Amygdala (tissue), 56 donors: ENCODE data around the gene CYP27B1.
A peak's percentile ranks its signal among the peaks of the same experiment; 100 is the strongest.

Source experiments
- DNase-seq, 56 donors: peaks; one replicate each; lab custom pipeline; 2025; lab: John Stamatoyannopoulos, UW

Gene CYP27B1, protein sequence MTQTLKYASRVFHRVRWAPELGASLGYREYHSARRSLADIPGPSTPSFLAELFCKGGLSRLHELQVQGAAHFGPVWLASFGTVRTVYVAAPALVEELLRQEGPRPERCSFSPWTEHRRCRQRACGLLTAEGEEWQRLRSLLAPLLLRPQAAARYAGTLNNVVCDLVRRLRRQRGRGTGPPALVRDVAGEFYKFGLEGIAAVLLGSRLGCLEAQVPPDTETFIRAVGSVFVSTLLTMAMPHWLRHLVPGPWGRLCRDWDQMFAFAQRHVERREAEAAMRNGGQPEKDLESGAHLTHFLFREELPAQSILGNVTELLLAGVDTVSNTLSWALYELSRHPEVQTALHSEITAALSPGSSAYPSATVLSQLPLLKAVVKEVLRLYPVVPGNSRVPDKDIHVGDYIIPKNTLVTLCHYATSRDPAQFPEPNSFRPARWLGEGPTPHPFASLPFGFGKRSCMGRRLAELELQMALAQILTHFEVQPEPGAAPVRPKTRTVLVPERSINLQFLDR

DNA sequence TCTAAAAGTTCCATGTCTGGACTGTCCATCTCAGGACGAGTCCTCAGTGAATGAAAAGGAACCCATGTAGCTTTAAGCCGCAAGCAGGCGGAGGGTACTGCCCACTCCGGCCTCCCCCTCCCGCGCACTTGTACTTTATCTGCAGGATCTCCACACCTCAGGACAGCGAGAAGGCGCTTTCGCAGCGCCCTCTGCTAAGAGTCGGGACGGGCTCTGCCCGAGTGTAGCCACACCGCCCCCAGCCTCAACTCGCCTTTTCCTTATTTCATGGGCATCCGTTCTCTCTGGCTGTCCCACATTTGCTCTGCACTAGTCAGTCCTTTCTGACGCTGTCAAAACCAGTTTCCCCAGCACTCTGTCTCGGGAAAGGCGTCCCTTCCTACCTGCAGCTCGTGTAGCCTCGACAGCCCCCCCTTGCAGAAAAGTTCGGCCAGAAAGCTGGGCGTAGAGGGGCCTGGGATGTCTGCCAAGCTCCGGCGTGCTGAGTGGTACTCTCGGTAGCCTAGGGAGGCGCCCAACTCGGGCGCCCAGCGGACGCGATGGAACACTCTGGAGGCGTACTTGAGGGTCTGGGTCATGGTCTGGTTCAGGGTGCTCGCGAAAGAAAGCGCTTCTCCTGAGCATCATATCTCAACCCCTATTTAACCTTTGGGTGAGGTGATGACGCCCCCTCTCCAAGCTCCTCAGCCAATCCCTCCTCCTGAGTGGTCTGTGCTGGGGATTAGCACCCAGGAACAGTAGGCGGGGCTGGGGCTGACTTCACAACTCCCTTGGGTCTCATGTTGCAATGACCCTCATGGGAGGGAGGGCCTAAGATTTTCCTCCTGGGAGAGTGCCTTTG is at the start of gene CYP27B1:
Gene CYP27B1, minus strand, starts transcription at position 615 of the 841 bp plus-strand sequence. Its CDS starts 37 bp downstream, at position 578.
- no peak for DNase-seq

DNA sequence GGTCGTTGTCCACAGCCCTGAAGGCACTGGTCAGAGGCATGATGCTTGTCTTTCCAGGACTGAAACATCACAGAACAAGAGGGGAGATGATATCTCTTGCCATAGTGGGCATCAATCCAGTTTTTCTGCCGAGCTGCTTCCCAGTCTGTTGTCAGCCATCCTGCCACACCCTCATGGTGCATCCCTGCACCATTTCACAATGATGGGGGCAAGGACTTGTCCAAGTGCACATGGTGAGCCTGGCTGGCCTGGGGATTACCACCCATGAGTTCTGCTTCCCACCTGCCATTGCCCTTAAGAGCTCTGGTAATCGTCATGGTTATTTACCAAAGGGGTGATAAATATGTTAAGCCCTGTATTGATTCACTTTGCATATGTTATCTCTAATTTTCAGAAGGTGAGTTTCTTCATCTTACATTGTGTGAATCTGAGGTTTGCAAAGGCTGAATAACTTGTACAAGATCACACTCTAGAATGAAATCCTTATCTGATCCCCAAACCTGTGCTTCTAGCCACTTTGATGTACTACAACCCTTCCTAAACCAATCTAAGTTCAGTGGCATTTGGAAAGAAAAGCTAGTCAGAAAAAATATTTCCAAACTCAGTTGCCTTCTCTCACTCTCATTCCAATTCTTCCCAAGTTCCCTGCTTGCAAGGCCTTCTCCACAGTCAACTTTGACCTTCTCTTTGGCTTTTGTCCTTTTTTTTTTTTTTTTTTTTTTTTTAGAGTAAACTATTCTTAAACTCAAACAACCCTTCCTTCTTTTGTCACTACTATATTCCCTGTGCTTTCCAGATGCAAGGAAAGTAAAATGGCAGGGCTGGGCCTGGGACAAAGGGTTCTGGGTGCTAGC is 49.4 kb upstream of the CYP27B1 start:
- no peak for DNase-seq

DNA sequence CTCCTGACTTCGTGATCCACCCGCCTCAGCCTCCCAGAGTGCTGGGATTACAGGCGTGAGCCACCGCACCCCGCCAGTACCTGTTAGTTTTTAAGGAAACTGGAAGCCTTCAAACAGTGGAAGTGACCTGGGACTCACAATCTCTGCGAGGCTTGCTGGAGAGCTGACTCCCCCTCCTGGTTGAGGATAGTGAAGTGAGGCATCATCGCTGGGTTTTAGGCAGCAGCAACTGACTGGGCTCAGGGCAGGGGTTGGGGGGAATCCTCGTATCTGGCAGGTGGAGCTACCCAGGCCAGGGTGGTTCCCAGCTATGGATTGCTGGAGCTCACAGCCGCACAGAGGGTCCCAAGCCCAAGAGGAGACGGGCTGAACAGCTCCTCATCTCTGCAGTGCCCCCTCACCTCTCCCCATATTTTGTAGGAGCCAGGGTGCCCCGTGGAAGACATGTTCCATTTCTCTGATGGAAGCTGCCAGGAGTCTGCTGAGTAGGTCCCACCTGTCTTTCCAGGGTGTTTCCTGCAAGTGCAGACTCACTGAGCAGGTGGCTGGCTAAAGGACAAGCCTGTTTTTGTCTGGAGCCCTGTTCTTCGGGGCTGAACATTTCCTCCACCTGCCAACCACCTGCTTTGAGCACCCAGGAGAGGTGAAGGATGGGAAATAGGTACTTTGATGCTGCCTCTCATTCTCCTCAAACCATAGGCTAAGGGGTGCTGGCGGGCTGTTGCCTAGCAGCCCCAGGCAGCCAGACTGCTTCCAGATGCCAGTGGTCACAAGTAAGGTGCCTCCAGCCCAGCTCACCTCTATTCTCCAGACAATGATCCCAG is 48.5 kb upstream of the CYP27B1 start:
- no peak for DNase-seq

DNA sequence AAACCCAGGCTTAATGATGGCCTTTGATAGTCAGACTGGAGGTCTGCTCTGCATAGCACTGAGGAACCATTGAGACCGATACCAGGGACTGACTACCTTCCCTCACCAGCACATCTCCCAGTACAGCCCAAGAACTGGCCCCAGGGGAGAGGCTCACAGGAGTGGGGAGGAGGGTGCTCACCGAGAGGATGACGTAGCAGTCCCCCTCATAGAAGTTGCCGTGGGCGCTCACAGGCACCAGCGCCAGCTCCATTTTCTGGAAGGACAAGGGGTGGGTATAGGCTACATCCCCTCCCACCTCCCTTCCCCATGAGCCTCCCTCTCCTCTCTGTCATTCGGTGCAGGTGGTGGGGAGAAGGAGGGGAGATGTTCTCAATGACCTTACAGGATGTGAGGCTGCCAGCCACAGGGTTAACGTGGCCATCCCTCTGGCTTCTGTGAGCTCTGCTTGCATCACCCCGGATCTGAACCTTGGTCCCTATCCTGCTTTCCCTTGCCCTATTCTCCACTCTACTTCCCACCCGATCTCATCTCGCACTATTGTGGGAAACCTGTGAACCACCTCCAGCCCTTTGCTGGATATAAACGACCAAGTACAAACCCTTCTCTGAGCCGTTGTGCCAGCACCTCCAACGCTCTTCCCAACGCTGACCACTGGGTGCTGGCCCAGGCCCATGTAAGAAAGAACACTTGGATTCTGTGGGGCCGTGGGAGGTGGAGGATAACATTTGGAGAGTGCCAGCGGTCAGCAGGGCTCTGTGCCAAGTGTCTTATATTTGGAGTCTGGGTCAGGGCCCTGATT is 47.3 kb upstream of the CYP27B1 start:
- no peak for DNase-seq

DNA sequence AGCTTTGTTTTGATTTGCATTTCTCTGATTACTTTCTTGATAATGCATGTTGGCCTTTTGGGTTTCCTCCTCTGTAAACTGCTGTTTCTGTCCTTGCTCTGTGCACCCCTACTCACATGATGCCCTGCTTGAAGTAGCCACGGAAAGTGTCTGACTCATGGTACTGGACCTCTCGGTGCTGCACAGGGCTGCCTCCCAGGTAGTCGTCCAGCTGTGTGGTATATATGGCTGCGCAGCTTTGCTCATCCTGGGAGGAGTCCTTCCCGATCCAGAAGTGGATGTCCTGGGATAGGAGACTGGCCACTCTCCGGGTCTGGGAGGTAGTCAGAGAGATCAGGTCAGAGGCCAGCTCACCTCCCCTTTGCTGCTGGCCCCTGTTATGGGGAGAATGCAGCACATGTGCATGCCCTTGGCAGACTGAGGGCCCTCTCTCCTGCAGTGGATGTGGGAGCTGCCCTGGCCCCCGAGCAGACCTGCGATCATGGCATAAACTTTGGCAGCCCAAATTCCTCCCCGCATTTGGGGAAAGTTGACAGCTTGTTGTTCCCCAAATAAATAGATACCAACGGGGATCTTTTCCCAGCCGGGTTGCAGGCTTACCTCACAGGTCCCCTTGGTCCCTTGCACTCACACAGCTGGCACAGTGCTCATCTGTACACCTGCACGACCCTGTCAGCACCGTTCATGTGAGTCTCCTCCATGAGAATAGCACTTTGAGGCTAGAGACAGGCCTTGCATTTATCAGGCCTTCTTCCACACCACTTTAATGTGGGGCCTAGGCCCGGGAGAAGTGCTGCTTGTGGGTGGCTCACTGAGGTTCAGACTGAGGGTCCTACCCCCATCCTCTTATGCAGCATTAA is 46.5 kb upstream of the CYP27B1 start:
- no peak for DNase-seq

DNA sequence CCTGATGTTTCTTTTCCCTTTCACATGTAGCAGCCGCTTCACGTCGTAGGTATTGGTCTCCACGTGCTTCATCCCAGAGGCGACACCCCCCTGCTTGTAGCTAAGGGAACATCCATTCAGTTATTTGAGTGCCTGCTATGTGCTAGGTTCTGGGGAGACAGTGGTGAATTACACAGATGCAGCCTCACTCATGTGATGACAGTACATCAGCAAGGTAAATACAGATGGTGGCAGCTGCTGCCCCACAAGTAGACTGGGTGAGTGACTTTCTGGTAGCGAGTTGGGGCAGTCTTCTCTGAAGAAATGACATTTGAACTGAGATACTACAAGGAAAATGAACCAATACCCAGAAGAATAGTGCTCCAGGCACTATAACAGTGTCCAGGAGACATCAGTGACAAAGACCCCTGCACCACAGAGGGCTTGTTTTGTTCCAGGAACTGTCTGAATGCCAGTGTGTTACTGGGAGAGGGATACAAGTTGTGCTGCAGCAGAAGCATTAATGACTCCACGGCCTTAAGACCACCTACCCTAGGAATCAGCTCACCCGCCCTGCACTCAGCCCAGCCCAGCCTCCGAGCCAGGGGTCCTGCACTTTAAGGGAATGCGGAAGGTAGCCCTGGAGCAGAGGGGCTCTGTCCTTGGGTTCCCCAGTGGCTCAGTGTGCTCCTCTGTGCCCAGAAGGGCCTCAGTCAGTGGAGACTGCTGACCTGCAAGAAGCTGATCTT is 44.3 kb upstream of the CYP27B1 start:
- DNase-seq: no peak

DNA sequence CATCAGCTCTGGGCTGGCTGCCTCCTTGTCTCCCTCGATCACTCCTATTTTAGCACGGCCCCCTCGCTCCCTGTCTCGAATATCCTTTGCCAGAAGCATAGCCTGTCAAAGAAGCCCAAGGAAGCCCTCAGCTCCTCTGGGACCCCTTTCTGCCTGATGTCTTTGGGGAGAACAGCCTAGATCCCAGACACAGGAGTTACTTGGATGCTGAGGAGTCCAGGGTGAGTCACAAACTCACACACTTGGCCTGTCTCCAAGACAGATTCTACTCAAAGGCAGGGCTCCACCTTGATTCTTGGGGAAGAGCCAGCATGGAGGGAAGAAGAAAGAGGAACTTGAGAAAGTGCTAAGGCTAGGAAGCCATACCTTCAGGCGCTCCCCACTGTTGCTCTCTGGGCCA is 43.6 kb upstream of the CYP27B1 start:
- no peak for DNase-seq

DNA sequence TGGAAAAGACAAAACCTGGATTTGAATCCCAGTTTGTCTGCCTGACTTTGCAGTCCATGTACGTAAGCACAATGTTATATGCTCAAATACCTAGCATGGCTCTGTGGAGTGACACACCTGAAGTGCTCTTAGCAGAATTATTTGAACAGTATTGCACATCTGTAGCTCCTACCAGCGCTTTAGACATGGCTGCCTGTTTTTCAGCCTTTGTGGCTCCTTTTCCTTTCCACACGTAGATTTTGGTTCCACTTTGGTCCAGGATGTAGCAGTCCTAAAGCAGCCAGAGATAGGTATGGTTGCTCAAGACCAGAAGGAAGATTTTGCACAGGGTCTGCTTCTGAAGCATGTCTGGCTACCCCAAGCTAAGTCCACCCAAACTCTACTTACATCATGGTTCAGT is 42.5 kb upstream of the CYP27B1 start:
- DNase-seq: no peak

DNA sequence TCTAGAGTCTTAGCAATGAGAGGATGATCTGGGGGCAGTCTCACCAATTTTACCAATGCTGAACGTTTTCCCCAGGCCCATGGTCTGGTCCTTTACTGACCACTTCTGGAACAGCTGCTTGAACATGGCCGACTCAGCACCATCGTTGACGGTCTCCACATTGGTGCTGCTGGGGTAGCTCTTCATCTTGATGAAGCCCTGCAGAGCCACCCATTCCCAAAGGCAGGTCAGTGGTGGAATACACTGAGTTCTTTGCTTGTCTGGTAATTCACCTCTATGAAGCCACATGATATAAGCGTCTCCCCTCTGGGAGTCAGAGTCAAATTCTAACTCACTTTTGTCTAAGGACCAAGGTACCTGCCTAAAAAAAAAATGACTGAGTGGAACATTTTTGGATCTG is 41.5 kb upstream of the CYP27B1 start:
- no peak for DNase-seq

DNA sequence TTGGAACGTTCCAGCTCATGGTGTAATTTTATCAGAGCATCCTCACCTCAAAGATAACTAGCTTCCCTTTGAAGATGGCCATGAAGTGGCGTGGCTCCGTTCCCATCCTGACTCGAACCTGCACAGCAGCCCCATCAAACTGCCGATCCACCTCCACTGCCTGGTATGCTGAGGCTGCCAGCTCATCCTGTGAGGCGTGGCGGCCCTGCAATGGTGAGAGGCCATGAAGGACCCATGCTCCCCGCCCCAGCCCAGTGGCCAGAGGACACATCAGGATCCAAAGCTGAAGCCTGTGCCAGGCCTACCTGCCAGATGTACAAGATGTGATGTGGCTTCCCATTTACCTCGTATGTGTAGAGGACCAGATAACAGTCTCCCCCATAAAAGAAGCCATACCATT is 40.4 kb upstream of the CYP27B1 start:
- no peak for DNase-seq

DNA sequence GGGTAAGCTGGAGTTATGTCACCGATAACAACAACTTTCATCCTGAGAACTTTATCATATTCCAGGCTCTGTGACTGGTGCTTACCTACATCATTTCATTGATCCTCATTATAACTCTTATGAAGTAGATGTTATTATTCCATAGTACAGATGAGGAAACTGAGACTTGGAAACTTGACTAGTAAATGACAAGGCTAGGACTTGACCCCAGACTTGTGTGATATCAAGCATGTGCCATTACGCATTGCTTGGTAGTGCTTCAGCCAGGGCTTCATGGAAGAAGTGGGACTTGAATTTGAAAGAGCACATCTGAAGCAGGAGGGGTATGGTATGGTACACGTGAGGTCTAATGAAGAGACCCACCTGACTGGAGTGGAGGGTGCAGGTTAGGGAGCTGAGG is 39.8 kb upstream of the CYP27B1 start:
- DNase-seq: no peak

DNA sequence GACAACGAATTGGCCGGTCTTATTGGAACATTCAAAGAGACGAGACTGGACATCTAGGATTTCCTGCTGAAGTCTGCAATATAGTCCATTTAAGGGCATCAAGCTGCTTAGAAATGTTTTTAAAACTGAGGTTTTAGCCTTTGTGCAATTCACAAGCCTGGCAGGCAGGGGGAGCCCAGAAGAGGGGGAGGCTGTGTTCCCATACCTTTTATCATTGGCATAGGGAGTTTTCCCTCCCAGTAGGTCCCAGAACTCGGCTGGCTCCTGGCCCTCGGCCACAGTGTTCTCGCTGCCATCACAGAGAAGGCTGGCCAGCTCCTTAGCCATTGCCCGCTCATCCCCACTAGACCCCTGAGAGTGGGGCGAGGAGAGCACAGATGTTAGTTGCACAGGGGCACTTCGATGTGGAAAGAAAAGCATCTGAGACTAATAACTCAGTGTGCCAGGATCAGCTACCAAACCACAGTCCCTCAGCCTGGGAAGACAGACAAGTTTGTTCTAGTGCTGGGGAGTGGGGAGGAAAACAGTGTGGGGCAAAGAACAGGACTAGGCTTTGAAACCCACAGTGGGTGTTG is 36.5 kb upstream of the CYP27B1 start:
- DNase-seq: peak in 12 of 56 donors; percentile 4 to 34 (median 24)

DNA sequence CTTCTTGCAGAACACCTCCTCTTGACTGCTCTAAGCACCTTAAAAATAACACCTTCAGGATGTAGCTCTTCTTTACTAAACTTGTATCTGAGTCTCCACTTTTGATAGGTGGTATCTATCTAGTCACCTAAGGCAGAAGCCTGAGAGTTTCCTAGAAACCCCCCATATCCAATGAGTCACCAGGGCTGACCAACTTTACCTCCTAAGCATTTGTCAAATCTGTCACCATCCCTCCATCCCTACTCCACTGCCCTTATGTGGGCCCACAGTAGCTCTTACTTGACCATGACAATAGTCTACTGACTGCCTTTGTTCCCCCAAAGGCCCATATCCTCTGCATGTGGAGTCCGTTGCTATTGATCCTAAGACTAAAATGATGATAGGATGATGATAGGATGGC is 35.7 kb upstream of the CYP27B1 start:
- DNase-seq: no peak

DNA sequence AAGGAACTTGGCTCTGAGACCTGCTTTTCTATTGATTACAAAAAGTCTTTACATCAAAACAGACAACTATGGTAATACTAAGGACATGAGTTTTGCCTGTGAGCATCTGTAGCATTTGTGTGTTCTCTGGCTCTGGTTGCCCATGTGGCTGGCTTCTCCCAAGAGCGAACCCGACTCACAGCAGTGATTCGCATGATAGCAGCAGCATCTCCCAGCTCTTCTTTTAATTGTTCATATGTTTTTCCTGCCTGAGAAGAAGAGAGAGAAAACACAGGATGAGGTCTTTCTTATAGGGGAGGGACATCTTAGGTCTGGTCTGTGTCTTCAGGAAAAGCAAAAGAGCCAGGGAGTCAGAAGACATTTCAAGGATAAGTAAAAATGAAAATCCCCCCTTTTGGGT is 34.1 kb upstream of the CYP27B1 start:
- DNase-seq: no peak

DNA sequence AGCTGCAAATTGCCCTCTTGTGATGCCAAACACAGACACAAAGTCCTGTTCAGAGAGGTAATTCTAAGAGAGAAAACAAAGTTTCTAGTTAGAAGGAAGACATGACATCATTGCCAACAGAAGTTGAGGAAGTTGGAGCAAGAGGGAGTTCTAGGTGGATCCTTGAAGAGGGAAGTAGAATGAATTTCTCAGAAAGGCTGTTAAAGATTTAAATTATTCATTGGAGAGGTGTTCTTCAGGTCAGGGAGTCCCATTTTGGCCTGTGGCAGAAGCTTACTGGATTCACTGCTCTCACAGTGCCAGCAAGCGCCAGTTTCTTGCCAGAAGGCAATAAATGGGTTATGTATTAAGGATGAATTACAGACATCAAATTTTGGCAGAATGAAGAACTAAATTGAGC is 31.1 kb upstream of the CYP27B1 start:
- DNase-seq: no peak

DNA sequence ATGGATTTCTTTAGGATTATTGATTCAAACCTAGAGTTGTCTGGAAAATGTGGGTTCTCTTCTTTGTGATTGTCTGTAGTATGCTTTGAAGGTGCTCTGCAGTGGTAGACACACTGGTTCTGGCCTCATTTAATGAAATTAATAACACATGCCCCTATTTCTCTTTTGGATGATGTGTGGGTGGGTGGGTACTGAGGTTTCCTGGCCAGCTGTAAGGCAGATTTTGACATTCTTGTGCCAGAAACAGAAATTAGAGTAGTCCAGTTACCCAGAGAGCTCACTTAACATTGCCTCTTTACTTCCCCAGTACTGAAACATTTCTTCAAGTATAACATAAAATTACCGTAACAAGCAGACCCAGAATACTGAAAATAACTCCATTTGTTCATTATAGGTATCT is 30.1 kb upstream of the CYP27B1 start:
- no peak for DNase-seq

DNA sequence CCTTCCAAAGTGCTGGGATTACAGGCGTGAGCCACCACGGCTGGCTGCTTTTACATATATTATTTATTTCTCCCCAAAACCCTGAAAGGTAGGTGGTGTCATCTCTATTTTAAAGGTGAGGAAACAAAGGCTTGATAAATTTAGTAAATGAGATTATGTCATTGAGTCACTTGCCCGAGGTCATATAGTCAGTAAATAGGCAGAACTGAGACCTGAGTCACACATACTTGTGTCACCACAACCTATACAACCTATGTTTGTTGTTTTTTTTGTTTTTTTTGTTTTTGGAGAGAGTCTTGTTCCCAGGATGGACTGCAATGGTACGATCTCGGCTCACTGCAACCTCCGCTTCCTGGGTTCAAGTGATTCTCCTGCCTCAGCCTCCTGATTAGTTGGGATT is 28.5 kb upstream of the CYP27B1 start:
- no peak for DNase-seq
